HG03469 (cell line): ENCODE measurements around the gene RABL3.
"Not testable (repeated sequence)": the region's sequence is repeated elsewhere in the genome, so short reads cannot be mapped to it uniquely, and the experiment has no call there.

Experiments used
- ATAC-seq: cut with Tn5 transposase; IDR thresholded peaks from one replicate; pipeline ENCODE4 v1.9.1; 2021; ENCODE audit warnings: mild to moderate bottlenecking, moderate library complexity, moderate number of reproducible peaks; ENCODE audit not compliant: unreplicated experiment

RABL3 gene

GRCh38 chr3:120648290-120648689 is 94.0 kb downstream of the RABL3 start:
- ATAC-seq, result no peak

- no peak for ATAC-seq
Measured at GRCh38 chr3:120646771-120647432, 95.4 kb downstream of the RABL3 start.

- ATAC-seq, result no peak
Measured at GRCh38 chr3:120645083-120645845, 97.1 kb downstream of the RABL3 start.

GRCh38 chr3:120642368-120642948 is 99.9 kb downstream of the RABL3 start:
- ATAC-seq, result no peak

- no peak for ATAC-seq
Measured at GRCh38 chr3:120641696-120642246, 100.5 kb downstream of the RABL3 start.

GRCh38 chr3:120640231-120640630 is 102.1 kb downstream of the RABL3 start:
- no peak for ATAC-seq

GRCh38 chr3:120638820-120639219 is 103.5 kb downstream of the RABL3 start:
- ATAC-seq, result not testable (repeated sequence)

- ATAC-seq, result no peak
Measured at GRCh38 chr3:120637851-120638559, 104.3 kb downstream of the RABL3 start.

- no peak for ATAC-seq
Measured at GRCh38 chr3:120636795-120637401, 105.4 kb downstream of the RABL3 start.
